Panc1 (cell line): ENCODE data around the gene SDHD. TPM values are rescaled to one million over a fixed set of nuclear protein-coding genes. Genes with fewer than 3 reads are reported as not detected.
A peak's percentile ranks its signal among the peaks of the same experiment; 100 is the strongest.

Experiments
- ATAC-seq: fragments of 200-7000 bp; cut with Tn5 transposase; 2 replicates; pipeline ENCODE4 v1.9.1; 2020; ENCODE audit warnings: mild to moderate bottlenecking, moderate library complexity
- BruUV-seq: library from RNA; stranded (reverse); fragments of 400-500 nt; replicated peaks from 2 replicates; lab custom pipeline; 2021; lab: Mats Ljungman, UMichigan
- CTCF ChIA-PET: fragments of 300-600 bp; sonication (Branson Sonifier 250); formaldehyde crosslinking; loops from one replicate; lab custom pipeline; 2022; ENCODE audit warnings: antibody characterized with exemption; lab: Charles Lee
- POLR2A ChIA-PET: fragments of 300-600 bp; sonication (Branson Sonifier 250); formaldehyde crosslinking; loops from one replicate; lab custom pipeline; 2022; ENCODE audit warnings: antibody characterized with exemption; lab: Charles Lee
- DNase-seq: peaks from one replicate; pipeline ENCODE4 v3.0.0-alpha.2; 2010; ENCODE audit warnings: low read depth, low spot score
- H3K27ac ChIP-seq: 2 replicates; pipeline ENCODE4 v1.5.1; 2011; ENCODE audit warnings: mild to moderate bottlenecking, low read length, inconsistent platforms
- H3K27me3 ChIP-seq: fragments of 200-500 bp; sonication (Bioruptor generic); 2 replicates; pipeline ENCODE4 v1.6.0; 2014; ENCODE audit warnings: low read length, inconsistent platforms; ENCODE audit not compliant: control insufficient read depth, insufficient read depth
- H3K36me3 ChIP-seq: fragments of 200-500 bp; sonication (Bioruptor generic); 2 replicates; pipeline ENCODE4 v1.5.1; 2014; ENCODE audit warnings: inconsistent platforms, mild to moderate bottlenecking, low read length, moderate library complexity; ENCODE audit not compliant: control insufficient read depth, insufficient read depth
- H3K4me1 ChIP-seq: 2 replicates; pipeline ENCODE4 v1.5.1; 2011; ENCODE audit warnings: inconsistent platforms, mild to moderate bottlenecking, low read length, moderate library complexity; ENCODE audit not compliant: control insufficient read depth, insufficient read depth
- H3K4me3 ChIP-seq, 2 experiments: 2 replicates each; pipeline ENCODE4 v1.5.1; 2011 to 2012; ENCODE audit warnings: low read depth in 2 of 2, low read length in 2 of 2, mild to moderate bottlenecking in 2 of 2, inconsistent platforms in 1 of 2, moderate library complexity in 1 of 2
- H3K9me3 ChIP-seq: fragments of 200-500 bp; sonication (Bioruptor generic); 2 replicates; pipeline ENCODE4 v1.5.1; 2014; ENCODE audit warnings: low read depth, mild to moderate bottlenecking, inconsistent platforms, low read length, moderate library complexity; ENCODE audit not compliant: control insufficient read depth, insufficient read depth
- CTCF ChIP-seq: fragments of 450-650 bp; IDR thresholded peaks from 2 replicates; pipeline ENCODE4 v1.5.1; 2017; ENCODE audit warnings: mild to moderate bottlenecking
- POLR2AphosphoS5 ChIP-seq: IDR thresholded peaks from 2 replicates; pipeline ENCODE4 v1.6.1; 2012; ENCODE audit warnings: mild to moderate bottlenecking, low read depth, low read length, moderate library complexity
- SIN3A ChIP-seq: IDR thresholded peaks from 2 replicates; pipeline ENCODE4 v1.6.1; 2012; ENCODE audit warnings: low read depth, mild to moderate bottlenecking, low read length, moderate library complexity, borderline replicate concordance; ENCODE audit not compliant: insufficient read depth
- TCF7L2 ChIP-seq: IDR thresholded peaks from 2 replicates; pipeline ENCODE4 v1.6.1; 2011; ENCODE audit warnings: mild to moderate bottlenecking, low read depth, low read length, inconsistent platforms
- in situ Hi-C: cut with HindIII; loops from 2 replicates; pipeline ENCODE4 v1.10.0; 2016; ENCODE audit warnings: low sequenced_read_pairs, low pct_unique_long_range_greater_than_20kb
- intact Hi-C: fragments of 100-400 bp; cut with micrococcal nuclease; formaldehyde crosslinking; loops from one replicate; pipeline ENCODE4 v1.10.0; 2022; ENCODE audit not compliant: unreplicated experiment
- total RNA-seq: library from RNA; stranded (reverse); gene quantifications from one replicate; pipeline ENCODE4 v1.2.1, GENCODE V29; 2021; ENCODE audit not compliant: unreplicated experiment
- TF ChIP-seq, protein P1 (sequence below), 2 experiments: IDR thresholded peaks; 2 replicates each; pipeline ENCODE4 v1.6.1; 2011 to 2012; ENCODE audit warnings: low read depth in 2 of 2, control low read depth in 1 of 2, low read length in 1 of 2, mild to moderate bottlenecking in 1 of 2, moderate library complexity in 1 of 2; ENCODE audit not compliant: insufficient read depth in 1 of 2

The SDHD gene
- total RNA-seq, 1 experiment from 2014 or later = 166 TPM

DNA sequence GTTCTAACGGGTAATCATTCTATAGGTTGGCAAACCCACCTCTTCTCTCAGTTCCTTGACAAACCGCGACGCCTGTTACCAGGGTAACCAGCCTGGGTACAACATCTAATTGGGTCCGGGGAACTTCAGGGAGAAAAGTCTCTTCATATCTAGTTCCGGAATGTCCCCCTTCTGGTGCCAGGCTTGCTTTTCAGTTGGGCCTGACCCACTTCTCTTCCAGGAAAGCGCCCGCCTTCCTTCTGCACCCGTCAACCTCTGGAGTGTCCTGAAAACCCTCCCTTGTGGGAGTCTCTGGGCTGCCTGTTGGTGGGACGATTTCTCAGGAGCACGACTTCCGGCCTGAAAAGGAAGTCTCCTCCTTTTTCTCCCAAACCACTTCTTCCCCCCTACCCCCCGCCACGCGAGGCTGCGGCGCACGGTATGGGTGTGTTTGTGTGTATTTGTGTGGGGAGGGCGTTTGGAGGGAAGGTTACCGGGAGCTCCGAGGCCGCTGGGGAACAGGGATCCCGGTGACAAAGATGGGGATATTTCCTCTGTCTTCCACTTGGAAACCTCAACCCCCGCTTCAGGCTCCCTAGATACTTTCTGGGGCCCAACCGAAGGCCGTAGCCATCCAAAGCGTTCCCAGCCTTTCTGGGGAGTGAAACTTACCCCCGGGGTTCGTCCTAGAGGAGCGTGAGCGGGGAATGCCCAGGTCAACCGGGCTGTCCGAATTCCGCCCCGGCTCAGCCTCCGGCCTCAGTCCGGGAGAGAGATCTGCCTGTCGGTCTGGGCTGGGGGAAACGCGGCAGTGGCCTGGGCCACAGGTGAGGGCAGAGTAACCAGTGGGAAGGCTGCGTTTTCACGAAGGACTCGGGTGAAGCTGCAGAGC is 12.5 kb upstream of the SDHD start, which contains the start of the genes NKAPD1 and PIH1D2:
TSS of gene NKAPD1 (plus strand) at position 359 of the 871 bp plus-strand sequence. CDS start 1,276 bp downstream, outside the sequence.
TSS of gene PIH1D2 (minus strand) at position 77 of the 871 bp plus-strand sequence. CDS start 843 bp downstream, outside the sequence.
- POLR2A ChIA-PET = no interaction called here
- DNase-seq = peak; percentile 79
- peak; percentile 96 for ATAC-seq
- peak within 1 kb of the TSS; percentile 91 for H3K27ac ChIP-seq
- in situ Hi-C loops = no loop called here
- intact Hi-C loops = no loop called here
- TF ChIP-seq CTCF = no peak
- peak; percentile 78 for TF ChIP-seq POLR2AphosphoS5
- CTCF ChIA-PET = interaction anchor here (1.0 kb wide), 1 partner anchor 206 kb away, joined by 8 read pairs; no protein-coding TSS in a partner anchor
- peaks cover 34% of the 10 kb centered on the region for H3K36me3 ChIP-seq
- H3K27me3 ChIP-seq = no peaks in the 10 kb centered on the region
- H3K9me3 ChIP-seq = no peaks in the 10 kb centered on the region
- no TSS peak for BruUV-seq
- H3K4me3 ChIP-seq = peak within 1 kb of the TSS; percentile 94
- peaks cover 16% of the 10 kb centered on the region for H3K4me1 ChIP-seq

GRCh38 chr11:112082729-112083128 is 3.9 kb upstream of the SDHD start:
- POLR2A ChIA-PET = interaction anchor here (0.5 kb wide), 1 partner anchor 31 kb away, joined by 3 read pairs; no protein-coding TSS in a partner anchor
- intact Hi-C loops (no loop called here), in situ Hi-C loops (no loop called here)
- no peaks in the 10 kb centered on the region for H3K27me3 ChIP-seq
- TF ChIP-seq, protein P1, sequence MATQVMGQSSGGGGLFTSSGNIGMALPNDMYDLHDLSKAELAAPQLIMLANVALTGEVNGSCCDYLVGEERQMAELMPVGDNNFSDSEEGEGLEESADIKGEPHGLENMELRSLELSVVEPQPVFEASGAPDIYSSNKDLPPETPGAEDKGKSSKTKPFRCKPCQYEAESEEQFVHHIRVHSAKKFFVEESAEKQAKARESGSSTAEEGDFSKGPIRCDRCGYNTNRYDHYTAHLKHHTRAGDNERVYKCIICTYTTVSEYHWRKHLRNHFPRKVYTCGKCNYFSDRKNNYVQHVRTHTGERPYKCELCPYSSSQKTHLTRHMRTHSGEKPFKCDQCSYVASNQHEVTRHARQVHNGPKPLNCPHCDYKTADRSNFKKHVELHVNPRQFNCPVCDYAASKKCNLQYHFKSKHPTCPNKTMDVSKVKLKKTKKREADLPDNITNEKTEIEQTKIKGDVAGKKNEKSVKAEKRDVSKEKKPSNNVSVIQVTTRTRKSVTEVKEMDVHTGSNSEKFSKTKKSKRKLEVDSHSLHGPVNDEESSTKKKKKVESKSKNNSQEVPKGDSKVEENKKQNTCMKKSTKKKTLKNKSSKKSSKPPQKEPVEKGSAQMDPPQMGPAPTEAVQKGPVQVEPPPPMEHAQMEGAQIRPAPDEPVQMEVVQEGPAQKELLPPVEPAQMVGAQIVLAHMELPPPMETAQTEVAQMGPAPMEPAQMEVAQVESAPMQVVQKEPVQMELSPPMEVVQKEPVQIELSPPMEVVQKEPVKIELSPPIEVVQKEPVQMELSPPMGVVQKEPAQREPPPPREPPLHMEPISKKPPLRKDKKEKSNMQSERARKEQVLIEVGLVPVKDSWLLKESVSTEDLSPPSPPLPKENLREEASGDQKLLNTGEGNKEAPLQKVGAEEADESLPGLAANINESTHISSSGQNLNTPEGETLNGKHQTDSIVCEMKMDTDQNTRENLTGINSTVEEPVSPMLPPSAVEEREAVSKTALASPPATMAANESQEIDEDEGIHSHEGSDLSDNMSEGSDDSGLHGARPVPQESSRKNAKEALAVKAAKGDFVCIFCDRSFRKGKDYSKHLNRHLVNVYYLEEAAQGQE (IDR thresholded peaks at IDR 0.05; ENCODE audit: insufficient read depth in 1 of 2, low read depth in 2 of 2, low read length in 1 of 2) = no peak
- peak; percentile 66 for TF ChIP-seq POLR2AphosphoS5
- H3K36me3 ChIP-seq = peaks cover 48% of the 10 kb centered on the region
- peaks cover 4% of the 10 kb centered on the region for H3K4me1 ChIP-seq
- no peaks in the 10 kb centered on the region for H3K9me3 ChIP-seq
- DNase-seq (peak; percentile 82), ATAC-seq (no peak)
- no peak overlapping the region for H3K4me3 ChIP-seq
- BruUV-seq = TSS peak; percentile 36
- CTCF ChIA-PET = no interaction called here
- no peak overlapping the region for H3K27ac ChIP-seq

GRCh38 chr11:112085822-112086421 is 751 bp upstream of the SDHD start:
- ATAC-seq (peak; percentile 65), DNase-seq (peak; percentile 28)
- Histone ChIP-seq H3K27ac (peak overlapping the region; percentile 92), H3K4me1 (peaks cover 4% of the 10 kb centered on the region), H3K36me3 (peaks cover 35% of the 10 kb centered on the region), H3K9me3 (no peaks in the 10 kb centered on the region), H3K27me3 (no peaks in the 10 kb centered on the region), H3K4me3 (peak overlapping the region; percentile 77 to 99)
- TSS peak; percentile 93 for BruUV-seq
- POLR2A ChIA-PET = interaction anchor here (0.5 to 1.2 kb wide), 3 partner anchors 12 to 215 kb away, joined by 3 read pairs; partner anchors contain the start of gene ALG9
- intact Hi-C loops (no loop called here), in situ Hi-C loops (no loop called here)
- TF ChIP-seq SIN3A = 0 out of 2 replicates have a peak, but pooled peaks have one; percentile 16
- TF ChIP-seq TCF7L2 = no peak
- CTCF ChIA-PET = no interaction called here
